GM20431 (cell line): ENCODE measurements around the gene NCBP1.

Experiments
- in situ Hi-C: fragments of 300-500 bp; cut with MseI, MboI; formaldehyde crosslinking; loops from one replicate; pipeline ENCODE4 v1.15.0; 2020; ENCODE audit warnings: low sequenced_read_pairs; ENCODE audit not compliant: unreplicated experiment

NCBP1 gene

DNA sequence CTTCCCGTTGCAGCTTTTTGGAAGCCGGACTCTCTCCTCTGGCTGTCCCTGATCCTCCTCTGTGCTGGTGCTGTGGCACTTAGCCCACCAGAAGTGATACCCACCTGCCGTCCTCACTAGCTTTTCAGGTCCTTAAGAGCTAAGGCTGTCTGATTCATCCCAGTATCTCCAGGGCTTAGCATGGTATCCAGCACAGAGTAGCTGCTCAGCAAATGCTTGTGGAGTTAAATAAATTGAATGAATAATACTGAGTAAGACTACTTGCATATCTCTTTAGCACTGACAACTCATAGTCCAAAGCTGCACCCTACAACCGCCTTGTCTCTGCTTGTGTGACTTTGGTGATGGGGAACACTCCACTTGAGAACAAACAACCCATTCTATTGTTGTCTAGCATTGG is 71.2 kb downstream of the NCBP1 start:
- in situ Hi-C loops = no loop called here

DNA sequence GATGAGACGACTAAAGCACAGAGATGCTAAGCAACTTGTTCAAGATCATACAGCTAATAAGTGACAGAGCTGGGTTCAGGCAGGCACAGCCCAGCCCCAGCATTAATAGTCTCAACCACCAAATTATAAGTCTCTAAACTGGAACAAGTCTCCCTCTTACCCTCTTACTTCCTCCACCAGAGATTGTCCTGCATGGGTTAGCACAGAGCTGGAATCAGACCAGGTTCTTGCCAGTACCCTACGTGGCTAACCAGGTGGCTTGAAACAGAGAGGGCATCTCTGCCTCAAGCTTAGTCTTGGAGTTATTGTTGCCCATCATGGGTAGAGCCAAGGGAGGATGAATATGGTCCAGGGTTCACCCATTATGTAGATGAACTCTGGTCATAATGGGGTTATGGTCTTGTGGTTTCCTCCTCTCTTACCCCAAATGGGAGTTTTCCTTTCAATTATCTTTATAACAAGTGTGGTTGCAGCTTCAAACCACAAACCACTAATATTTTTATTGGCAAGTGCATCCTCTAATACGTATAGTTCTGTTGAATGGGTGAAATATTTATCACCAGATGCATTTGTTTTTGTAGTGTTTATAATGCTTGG is 71.8 kb downstream of the NCBP1 start:
- in situ Hi-C loops = no loop called here

DNA sequence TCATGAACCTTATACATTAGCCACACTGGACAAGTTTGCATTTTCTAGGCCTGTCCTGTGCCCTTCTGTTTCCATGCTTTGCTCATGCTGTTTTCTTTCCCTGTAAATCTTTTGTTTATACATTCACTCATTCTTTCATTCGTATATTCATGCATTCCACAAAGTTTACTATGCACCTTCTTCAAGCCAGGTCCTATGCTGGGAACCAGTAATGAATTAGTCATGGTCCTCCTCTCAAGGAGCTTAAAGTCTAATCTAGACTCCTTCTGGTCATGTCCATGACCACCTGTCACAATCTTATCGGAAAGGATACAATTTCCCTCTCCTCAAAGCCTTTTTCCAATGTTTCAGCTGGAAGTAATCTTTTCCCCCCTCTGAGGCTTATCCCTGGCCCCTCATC is 72.6 kb downstream of the NCBP1 start:
- in situ Hi-C loops = no loop called here

GRCh38 chr9:97710356-97711222 is 77.0 kb downstream of the NCBP1 start:
- in situ Hi-C loops = loop anchor here (10.0 kb wide), 1 partner anchor 184 kb away; no protein-coding TSS in a partner anchor

GRCh38 chr9:97711223-97711626 is 77.6 kb downstream of the NCBP1 start:
- in situ Hi-C loops = loop anchor here (10.0 kb wide), 1 partner anchor 184 kb away; no protein-coding TSS in a partner anchor

DNA sequence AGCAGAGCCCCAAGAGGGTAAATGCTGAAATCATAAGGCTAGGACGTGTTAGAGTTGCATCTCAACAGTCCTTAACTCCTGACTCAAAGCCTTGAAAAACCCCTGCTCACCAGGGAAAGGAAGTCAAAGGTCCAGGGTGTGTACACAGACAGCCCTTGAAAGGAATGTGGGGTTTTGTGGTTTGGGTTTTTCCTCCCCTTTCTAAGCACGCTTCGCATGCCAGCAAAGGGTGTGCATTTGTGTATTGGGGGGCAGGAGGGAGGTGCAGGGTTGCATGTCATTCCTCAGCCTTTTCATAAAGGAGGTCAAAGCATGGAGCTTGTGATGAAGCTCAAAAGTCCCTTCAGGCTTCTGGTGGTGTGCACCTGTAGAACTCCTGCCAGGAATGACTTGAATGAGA is 80.8 kb downstream of the NCBP1 start:
- in situ Hi-C loops = loop anchor here (10.0 kb wide), 1 partner anchor 180 kb away; no protein-coding TSS in a partner anchor

GRCh38 chr9:97717866-97718265 is 84.2 kb downstream of the NCBP1 start:
- in situ Hi-C loops = loop anchor here (10.0 kb wide), 1 partner anchor 177 kb away; no protein-coding TSS in a partner anchor

GRCh38 chr9:97721396-97721795 is 87.8 kb downstream of the NCBP1 start:
- in situ Hi-C loops = no loop called here

DNA sequence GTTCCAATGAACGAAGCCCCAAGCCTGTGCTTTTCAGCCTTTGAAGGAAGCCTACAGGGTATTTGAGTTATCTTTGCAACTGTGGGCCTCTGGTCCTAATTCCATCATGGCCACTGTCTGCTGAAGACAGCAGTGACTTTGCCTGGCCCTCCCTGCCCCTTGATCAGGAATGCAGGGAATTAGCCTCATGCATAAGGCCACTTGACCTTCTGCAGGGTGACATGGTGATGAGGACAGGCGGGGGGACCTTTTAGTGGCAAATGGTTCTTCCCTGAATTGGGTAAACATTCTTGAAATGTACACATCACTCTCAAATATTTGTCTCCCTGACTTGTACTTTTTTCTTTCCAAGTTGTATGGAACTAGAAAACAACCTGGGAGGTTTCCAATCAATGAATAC is 88.7 kb downstream of the NCBP1 start:
- in situ Hi-C loops = no loop called here
